ENCODE data around the gene SLC5A7.

- TF ChIP-seq, protein P1, sequence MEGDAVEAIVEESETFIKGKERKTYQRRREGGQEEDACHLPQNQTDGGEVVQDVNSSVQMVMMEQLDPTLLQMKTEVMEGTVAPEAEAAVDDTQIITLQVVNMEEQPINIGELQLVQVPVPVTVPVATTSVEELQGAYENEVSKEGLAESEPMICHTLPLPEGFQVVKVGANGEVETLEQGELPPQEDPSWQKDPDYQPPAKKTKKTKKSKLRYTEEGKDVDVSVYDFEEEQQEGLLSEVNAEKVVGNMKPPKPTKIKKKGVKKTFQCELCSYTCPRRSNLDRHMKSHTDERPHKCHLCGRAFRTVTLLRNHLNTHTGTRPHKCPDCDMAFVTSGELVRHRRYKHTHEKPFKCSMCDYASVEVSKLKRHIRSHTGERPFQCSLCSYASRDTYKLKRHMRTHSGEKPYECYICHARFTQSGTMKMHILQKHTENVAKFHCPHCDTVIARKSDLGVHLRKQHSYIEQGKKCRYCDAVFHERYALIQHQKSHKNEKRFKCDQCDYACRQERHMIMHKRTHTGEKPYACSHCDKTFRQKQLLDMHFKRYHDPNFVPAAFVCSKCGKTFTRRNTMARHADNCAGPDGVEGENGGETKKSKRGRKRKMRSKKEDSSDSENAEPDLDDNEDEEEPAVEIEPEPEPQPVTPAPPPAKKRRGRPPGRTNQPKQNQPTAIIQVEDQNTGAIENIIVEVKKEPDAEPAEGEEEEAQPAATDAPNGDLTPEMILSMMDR (IDR thresholded peaks at IDR 0.05): no peak
- no peak for TF ChIP-seq TCF7L2 (IDR thresholded peaks at IDR 0.05; ENCODE audit: low read depth, low read length)
These were observed 39.9 kb downstream of the SLC5A7 start for GRCh38 chr2:108026092-108026794.
